Thoracic aorta (tissue), 2 donors: ENCODE measurements around the gene SLC38A7. TPM values are rescaled to one million over a fixed set of nuclear protein-coding genes. Genes with fewer than 3 reads are reported as not detected.

Experiments used
- ATAC-seq: fragments of 150-250 bp; one replicate; pipeline ENCODE4 v1.8.0; 2017; ENCODE audit warnings: low read depth; ENCODE audit not compliant: insufficient number of reproducible peaks, low FRiP score
- DNase-seq: peaks from one replicate; pipeline ENCODE4 v3.0.0-alpha.2; 2020; ENCODE audit warnings: low spot score
- H3K27ac ChIP-seq, 2 donors: fragments of 200-600 bp; sonication (generic); 1 replicate in 1 of 2; 2 replicates in 1 of 2; pipeline ENCODE4 v1.5.1; 2016; ENCODE audit warnings: mild to moderate bottlenecking in 2 of 2, moderate library complexity in 2 of 2
- H3K27me3 ChIP-seq: fragments of 200-600 bp; sonication (generic); replicated peaks from 2 replicates; pipeline ENCODE4 v1.6.0; 2016; ENCODE audit warnings: mild to moderate bottlenecking; ENCODE audit not compliant: insufficient read depth
- H3K36me3 ChIP-seq: fragments of 200-600 bp; sonication (generic); one replicate; pipeline ENCODE4 v1.5.1; 2016
- H3K4me1 ChIP-seq, 2 donors: fragments of 200-600 bp; sonication (generic); 1 replicate in 1 of 2; 2 replicates in 1 of 2; pipeline versions ENCODE4 v1.5.1 to v1.6.0; 2016; ENCODE audit warnings: low read depth in 2 of 2, mild to moderate bottlenecking in 1 of 2; ENCODE audit not compliant: control insufficient read depth in 1 of 2
- H3K4me3 ChIP-seq: fragments of 200-600 bp; sonication (generic); 2 replicates; pipeline ENCODE4 v1.5.1; 2016; ENCODE audit warnings: mild to moderate bottlenecking
- H3K9me3 ChIP-seq: fragments of 200-600 bp; sonication (generic); 2 replicates; pipeline ENCODE4 v1.5.1; 2016
- CTCF ChIP-seq: fragments of 200-600 bp; sonication (generic); IDR thresholded peaks from one replicate; pipeline ENCODE4 v1.5.1; 2019; ENCODE audit warnings: antibody characterized with exemption
- total RNA-seq, 2 donors: library from RNA; depleted of rRNA; stranded (reverse); fragments of >200 nt; gene quantifications; one replicate each; pipeline versions ENCODE4 v1.1.0 to v1.2.3, GENCODE V29; 2016

SLC38A7 gene
- total RNA-seq, 2 donors from 2014 or later = 12.0 to 19.5 TPM

GRCh38 chr16:58658796-58659211 is 25.8 kb downstream of the SLC38A7 start:
- Histone ChIP-seq H3K4me1 (no peaks in the 10 kb centered on the region), H3K27ac (no peak overlapping the region), H3K9me3 (no peaks in the 10 kb centered on the region), H3K4me3 (no peak overlapping the region), H3K36me3 (no peaks in the 10 kb centered on the region), H3K27me3 (no peaks in the 10 kb centered on the region)
- no peak for TF ChIP-seq CTCF
- ATAC-seq (no peak), DNase-seq (no peak)

GRCh38 chr16:58656899-58657298 is 27.7 kb downstream of the SLC38A7 start:
- Histone ChIP-seq H3K27ac (no peak overlapping the region), H3K4me3 (no peak overlapping the region), H3K36me3 (no peaks in the 10 kb centered on the region), H3K4me1 (no peaks in the 10 kb centered on the region), H3K27me3 (no peaks in the 10 kb centered on the region), H3K9me3 (no peaks in the 10 kb centered on the region)
- ATAC-seq (no peak), DNase-seq (no peak)
- no peak for TF ChIP-seq CTCF

- no peak overlapping the region for H3K27ac ChIP-seq
- H3K9me3 ChIP-seq = no peaks in the 10 kb centered on the region
- H3K4me3 ChIP-seq = no peak overlapping the region
- DNase-seq (no peak), ATAC-seq (no peak)
- no peaks in the 10 kb centered on the region for H3K4me1 ChIP-seq
- no peaks in the 10 kb centered on the region for H3K36me3 ChIP-seq
- TF ChIP-seq CTCF = no peak
- H3K27me3 ChIP-seq = no peaks in the 10 kb centered on the region
These were observed 29.4 kb downstream of the SLC38A7 start for GRCh38 chr16:58655215-58655596.

GRCh38 chr16:58654560-58655214 is 29.9 kb downstream of the SLC38A7 start:
- DNase-seq = no peak
- no peaks in the 10 kb centered on the region for H3K4me1 ChIP-seq
- no peak overlapping the region for H3K4me3 ChIP-seq
- ATAC-seq = no peak
- no peaks in the 10 kb centered on the region for H3K36me3 ChIP-seq
- no peaks in the 10 kb centered on the region for H3K9me3 ChIP-seq
- TF ChIP-seq CTCF = no peak
- no peaks in the 10 kb centered on the region for H3K27me3 ChIP-seq
- no peak overlapping the region for H3K27ac ChIP-seq

GRCh38 chr16:58652741-58653140 is 31.8 kb downstream of the SLC38A7 start:
- Histone ChIP-seq H3K27me3 (no peaks in the 10 kb centered on the region), H3K36me3 (no peaks in the 10 kb centered on the region), H3K27ac (no peak overlapping the region), H3K9me3 (no peaks in the 10 kb centered on the region), H3K4me3 (no peak overlapping the region), H3K4me1 (no peaks in the 10 kb centered on the region)
- DNase-seq = no peak
- no peak for ATAC-seq
- no peak for TF ChIP-seq CTCF
